GM21717 (cell line): ENCODE results near the gene SCT.

Experiments used
- ATAC-seq: cut with Tn5 transposase; IDR thresholded peaks from one replicate; pipeline ENCODE4 v1.9.1; 2021; ENCODE audit warnings: mild to moderate bottlenecking, moderate library complexity; ENCODE audit not compliant: unreplicated experiment

SCT gene

GRCh38 chr11:611001-611996 is 15.7 kb downstream of the SCT start:
- no peak for ATAC-seq

DNA sequence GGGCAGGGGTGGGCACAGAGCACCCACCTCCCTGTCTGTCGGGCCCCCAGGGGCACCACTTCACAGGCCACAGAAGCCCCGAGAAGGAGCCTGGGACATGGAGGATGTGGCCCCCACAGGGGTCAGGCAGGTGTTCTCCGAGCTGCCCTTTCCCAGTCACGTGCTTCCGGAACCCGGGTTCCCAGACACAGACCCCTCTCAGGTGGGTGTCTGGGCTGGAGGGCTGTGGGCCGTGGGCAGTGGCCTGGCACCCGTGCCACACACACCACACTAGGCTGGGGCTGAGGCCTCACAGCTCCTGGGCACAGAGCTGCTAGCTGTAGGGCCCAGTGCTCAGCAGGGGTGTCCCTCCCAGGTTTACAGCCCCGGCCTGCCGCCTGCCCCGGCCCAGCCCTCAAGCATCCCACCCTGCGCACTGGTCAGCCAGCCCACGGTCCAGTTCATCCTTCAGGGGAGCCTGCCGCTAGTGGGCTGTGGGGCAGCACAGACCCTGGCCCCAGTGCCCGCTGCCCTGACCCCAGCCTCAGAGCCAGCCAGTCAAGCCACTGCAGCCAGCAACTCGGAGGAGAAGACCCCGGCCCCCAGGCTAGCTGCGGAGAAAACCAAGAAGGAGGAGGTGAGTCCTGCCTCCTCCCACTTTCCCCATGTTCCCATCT is 16.7 kb downstream of the SCT start:
- ATAC-seq = no peak

GRCh38 chr11:609341-609811 is 17.6 kb downstream of the SCT start:
- no peak for ATAC-seq

DNA sequence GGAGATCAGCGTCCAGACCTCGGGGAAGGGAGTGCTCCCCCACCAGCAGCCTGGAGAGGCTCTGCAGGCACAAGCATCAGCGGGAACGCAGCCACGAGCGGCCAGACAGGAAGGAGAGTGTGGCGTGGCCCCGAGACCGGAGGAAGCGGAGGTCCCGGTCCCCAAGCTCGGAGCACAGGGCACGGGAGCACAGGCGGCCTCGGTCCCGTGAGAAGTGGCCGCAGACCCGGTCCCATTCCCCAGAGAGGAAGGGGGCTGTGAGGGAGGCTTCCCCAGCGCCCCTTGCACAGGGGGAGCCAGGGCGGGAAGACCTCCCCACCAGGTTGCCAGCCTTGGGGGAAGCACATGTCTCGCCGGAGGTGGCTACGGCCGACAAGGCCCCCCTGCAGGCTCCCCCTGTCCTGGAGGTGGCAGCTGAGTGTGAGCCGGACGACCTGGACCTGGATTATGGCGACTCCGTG is 18.2 kb downstream of the SCT start:
- no peak for ATAC-seq

DNA sequence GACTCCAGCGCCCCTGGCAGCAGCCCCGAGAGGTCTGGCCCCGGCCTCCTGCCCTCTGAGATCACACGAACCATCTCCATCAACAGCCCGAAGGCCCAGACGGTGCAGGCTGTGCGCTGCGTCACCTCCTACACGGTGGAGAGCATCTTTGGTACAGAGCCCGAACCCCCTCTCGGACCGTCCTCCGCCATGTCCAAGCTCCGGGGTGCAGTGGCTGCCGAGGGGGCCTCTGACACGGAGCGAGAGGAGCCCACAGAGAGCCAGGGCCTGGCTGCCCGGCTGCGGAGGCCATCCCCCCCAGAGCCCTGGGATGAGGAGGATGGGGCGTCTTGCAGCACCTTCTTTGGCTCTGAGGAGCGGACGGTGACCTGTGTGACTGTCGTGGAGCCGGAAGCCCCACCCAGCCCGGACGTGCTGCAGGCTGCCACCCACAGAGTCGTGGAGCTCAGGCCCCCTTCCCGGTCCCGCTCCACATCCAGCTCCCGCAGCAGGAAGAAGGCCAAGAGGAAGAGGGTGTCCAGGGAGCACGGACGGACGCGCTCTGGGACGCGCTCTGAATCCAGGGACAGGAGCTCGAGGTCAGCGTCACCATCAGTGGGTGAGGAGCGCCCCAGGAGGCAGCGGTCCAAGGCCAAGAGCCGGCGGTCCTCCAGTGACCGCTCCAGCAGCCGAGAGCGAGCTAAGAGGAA is 18.9 kb downstream of the SCT start:
- no peak for ATAC-seq

GRCh38 chr11:607020-607780 is 19.8 kb downstream of the SCT start:
- ATAC-seq = no peak

DNA sequence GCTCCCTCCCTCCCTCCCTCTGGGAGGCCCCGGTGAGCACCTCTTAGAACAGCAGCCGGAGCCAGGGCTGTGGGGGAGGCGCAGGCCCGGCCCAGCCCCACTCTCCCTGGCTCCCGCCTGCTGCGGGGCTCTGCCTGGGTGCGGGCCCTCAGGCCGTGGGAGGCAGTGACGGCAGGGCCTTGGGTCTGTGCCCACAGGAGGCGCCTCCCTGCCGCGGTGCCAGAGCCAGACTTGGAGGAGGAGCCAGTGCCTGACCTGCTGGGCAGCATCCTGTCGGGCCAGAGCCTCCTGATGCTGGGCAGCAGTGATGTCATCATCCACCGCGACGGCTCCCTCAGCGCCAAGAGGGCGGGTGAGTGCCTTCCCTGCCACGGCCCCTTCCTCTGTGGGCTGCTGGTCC is 20.7 kb downstream of the SCT start:
- no peak for ATAC-seq

- no peak for ATAC-seq
These were observed 21.5 kb downstream of the SCT start for GRCh38 chr11:605286-606129.

- no peak for ATAC-seq
These were observed 23.8 kb downstream of the SCT start for GRCh38 chr11:603154-603553.

- no peak for ATAC-seq
These were observed 25.3 kb downstream of the SCT start for GRCh38 chr11:601573-602245.

DNA sequence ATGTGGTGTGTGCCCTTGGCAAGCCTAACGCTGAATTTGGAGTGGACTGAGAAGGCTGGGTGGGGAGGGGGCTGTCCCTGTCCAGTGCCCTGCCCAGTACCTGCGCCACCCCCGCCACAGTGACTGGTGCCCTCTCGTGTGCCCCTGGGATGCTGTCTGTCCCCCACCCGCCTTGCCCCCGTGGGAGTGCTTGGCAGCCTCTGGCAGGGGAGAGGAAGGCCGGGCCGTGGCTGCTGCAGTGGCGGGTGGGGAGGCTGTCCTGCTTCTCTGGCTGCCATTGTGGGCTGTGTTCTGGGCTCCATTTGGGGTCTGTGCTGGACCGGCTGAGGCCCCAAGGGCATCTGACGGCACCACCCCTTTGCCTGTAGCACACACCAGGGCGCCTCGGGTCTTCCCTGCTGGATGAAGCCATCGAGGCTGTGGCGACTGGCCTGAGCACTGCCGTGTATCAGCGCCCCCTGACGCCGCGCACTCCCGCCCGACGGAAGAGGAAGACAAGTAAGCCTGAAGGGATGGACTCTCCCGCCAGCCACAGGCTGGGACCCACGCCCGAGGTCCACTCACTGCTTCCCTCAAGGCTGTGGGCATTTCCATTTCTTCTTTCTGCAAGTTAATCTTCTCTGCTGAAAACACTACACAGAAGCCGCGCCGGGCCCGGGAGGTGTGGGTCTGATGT is 28.8 kb downstream of the SCT start:
- no peak for ATAC-seq

DNA sequence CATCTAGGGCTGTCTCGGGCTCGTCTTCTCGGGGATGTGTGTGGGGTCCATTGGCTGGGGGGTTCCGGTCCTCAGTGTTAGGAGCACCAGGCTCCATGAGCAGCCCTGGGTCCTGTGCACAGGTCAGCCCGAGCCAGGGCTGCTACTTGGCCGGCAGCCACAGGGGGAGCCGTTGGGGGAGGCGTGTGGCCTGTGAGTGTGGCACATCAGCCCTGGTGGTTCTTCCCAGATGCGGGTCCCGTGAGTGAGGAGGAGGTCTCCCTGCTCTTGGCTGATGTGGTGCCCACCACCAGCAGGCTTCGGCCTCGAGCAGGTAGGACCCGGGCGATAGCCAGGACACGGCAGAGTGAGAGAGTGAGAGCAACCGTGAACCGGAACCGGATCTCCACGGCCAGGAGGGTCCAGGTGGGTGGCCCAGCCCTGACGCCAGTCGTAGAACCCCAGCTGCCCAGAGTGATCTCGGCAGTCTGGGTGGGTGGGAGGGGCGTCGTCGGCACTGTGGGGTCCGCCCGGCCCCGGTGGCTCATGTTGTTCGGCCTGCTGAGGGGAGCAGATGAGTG is 29.7 kb downstream of the SCT start:
- ATAC-seq = no peak

GRCh38 chr11:596374-596773 is 30.6 kb downstream of the SCT start:
- ATAC-seq = no peak

DNA sequence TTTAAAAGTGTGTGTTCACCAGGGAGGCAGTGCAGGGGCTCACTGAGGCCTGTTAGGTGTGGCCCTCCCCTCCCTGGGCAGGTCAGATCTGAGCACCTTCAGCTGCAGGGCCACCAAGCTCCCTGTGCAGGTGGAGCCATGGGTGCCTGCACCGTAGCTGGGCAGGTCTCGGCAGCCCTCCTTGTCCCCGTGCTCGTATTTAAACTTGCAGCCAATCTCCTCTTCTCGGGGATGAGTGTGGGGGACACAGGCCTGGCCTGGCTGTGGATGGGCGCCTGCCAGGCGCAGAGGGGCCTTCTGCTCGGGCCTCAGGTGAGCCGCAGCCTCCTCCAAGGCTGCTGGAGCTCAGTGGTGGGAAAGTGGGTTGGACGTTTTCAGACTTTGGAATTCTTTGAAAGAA is 31.6 kb downstream of the SCT start:
- no peak for ATAC-seq

DNA sequence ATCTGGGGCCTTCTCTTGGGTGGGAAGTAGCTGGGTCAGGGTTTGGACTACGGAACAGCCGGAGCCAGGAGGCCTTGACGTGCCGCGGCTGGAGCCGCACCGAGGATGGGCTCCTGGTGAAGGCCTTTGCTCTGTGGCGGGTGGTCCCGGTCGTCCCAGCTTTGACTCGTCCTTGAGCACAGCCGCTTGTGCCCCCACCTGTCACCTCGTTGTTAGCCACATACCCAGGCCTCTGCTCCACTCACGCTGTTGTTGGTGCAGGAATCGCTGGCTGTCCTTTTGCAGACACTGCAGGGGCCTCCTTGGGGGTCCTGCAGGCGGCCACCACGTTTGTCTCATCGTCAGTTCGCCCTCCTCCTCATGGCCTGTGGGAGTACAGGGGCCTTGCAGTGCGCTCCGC is 33.6 kb downstream of the SCT start:
- ATAC-seq = no peak

GRCh38 chr11:592918-593317 is 34.1 kb downstream of the SCT start:
- ATAC-seq = no peak

DNA sequence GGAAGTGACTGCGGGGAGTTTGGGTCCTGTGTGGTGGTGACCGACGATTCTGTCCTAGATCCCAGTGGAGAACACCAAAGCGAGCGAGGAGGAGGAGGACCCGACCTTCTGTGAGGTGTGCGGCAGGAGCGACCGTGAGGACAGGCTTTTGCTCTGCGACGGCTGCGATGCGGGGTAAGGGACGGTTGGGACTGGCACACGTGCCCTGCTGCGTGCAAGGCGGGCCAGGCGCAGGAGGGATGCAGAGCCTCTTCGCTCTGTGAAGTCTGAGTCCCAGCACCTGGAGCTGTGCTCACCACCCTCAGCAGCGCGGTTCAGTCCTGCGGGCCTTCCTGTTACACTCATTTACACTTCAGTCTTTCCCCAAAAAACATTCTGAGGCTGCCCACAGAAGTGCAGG is 34.5 kb downstream of the SCT start:
- no peak for ATAC-seq

- no peak for ATAC-seq
These were observed 36.0 kb downstream of the SCT start for GRCh38 chr11:590997-591396.
